Measurements from ENCODE around the gene MAP3K7. TPM values are rescaled to one million over a fixed set of nuclear protein-coding genes. Genes with fewer than 3 reads are reported as not detected.

MAP3K7 gene
- total and polyA plus RNA-seq, 2 experiments from 2014 or later: 33.2 to 47.1 TPM

GRCh38 chr6:90478789-90479602, 107.9 kb downstream of the MAP3K7 start:
- Histone ChIP-seq H3K27ac (ENCODE audit: low read depth) (no peak overlapping the region), H3K79me2 (replicated peaks; ENCODE audit: insufficient read depth) (no peaks in the 10 kb centered on the region), H3K9me2 (ENCODE audit: insufficient read depth) (no peaks in the 10 kb centered on the region; the same call in 1 of the 2 replicates), H3K27me3 (ENCODE audit: insufficient read depth) (no peaks in the 10 kb centered on the region), H3K36me3 (ENCODE audit: insufficient read depth) (no peaks in the 10 kb centered on the region), H3K4me2 (peak overlapping the region; percentile 29; the same call in 1 of the 2 replicates), H2AFZ (0 out of 2 replicates have a peak overlapping the region, but pooled peaks have one; percentile 8), H3F3A (replicated peaks; ENCODE audit: low read depth) (no peaks in the 10 kb centered on the region), H3K4me3 (no peak overlapping the region), H4K20me1 (replicated peaks; ENCODE audit: insufficient read depth) (no peaks in the 10 kb centered on the region), H3K4me1 (ENCODE audit: insufficient read depth) (peaks cover 21% of the 10 kb centered on the region)
- ATAC-seq (peak; percentile 95), DNase-seq (ENCODE audit: low spot score) (peak; percentile 94)
- Mint-ChIP-seq H3K36me3 (ENCODE audit: low read depth) (no peaks in the 10 kb centered on the region), H3K27ac (peak overlapping the region; percentile 53), H3K9me3 (no peaks in the 10 kb centered on the region), H3K4me1 (peaks cover 29% of the 10 kb centered on the region), H3K4me3 (no peak overlapping the region), H3K27me3 (ENCODE audit: insufficient read depth, low read depth, poor library complexity) (no peaks in the 10 kb centered on the region)
- TF ChIP-seq ETS1 (IDR thresholded peaks at IDR 0.05): no peak
- TF ChIP-seq STAT1 (IDR thresholded peaks at IDR 0.05; ENCODE audit: unreplicated experiment): no peak
- no peak for TF ChIP-seq ZNF114 (CRISPR knock-in tag; IDR thresholded peaks at IDR 0.05)
- no peak for TF ChIP-seq EZH2 (IDR thresholded peaks at IDR 0.05; ENCODE audit: low read depth, unreplicated experiment)
- TF ChIP-seq CTCF (conservative IDR thresholded peaks at IDR 0.05; ENCODE audit: low read depth in 2 of 2): peak; percentile 92 to 99
- TF ChIP-seq NANOG (IDR thresholded peaks at IDR 0.05; ENCODE audit: borderline replicate concordance): no peak
- peak; percentile 71 for TF ChIP-seq CREB1 (CRISPR knock-in tag; IDR thresholded peaks at IDR 0.05; ENCODE audit: low read depth)
- no peak for TF ChIP-seq JUNB (IDR thresholded peaks at IDR 0.05; ENCODE audit: unreplicated experiment)
- no peak for TF ChIP-seq EZH2phosphoT487 (IDR thresholded peaks at IDR 0.05; ENCODE audit: unreplicated experiment)

GRCh38 chr6:90478278-90478677, 108.6 kb downstream of the MAP3K7 start:
- no peak overlapping the region for H3K27ac Mint-ChIP-seq
- ATAC-seq: peak; percentile 78
- H3K4me1 Mint-ChIP-seq: peaks cover 29% of the 10 kb centered on the region
- TF ChIP-seq CREB1 (CRISPR knock-in tag; IDR thresholded peaks at IDR 0.05; ENCODE audit: low read depth) (no peak), NANOG (IDR thresholded peaks at IDR 0.05; ENCODE audit: borderline replicate concordance) (no peak), ZNF462 (CRISPR knock-in tag; IDR thresholded peaks at IDR 0.05) (0 out of 2 replicates have a peak, but pooled peaks have one; percentile 25), ZNF114 (CRISPR knock-in tag; IDR thresholded peaks at IDR 0.05) (0 out of 2 replicates have a peak, but pooled peaks have one; percentile 52)

More at GRCh38 chr6:90478278-90478677, 108.6 kb downstream of the MAP3K7 start:
- Histone ChIP-seq H3F3A (replicated peaks; ENCODE audit: low read depth) (no peaks in the 10 kb centered on the region), H3K27ac (ENCODE audit: low read depth) (no peak overlapping the region), H3K4me1 (ENCODE audit: insufficient read depth) (peaks cover 21% of the 10 kb centered on the region), H3K4me3 (no peak overlapping the region), H3K36me3 (ENCODE audit: insufficient read depth) (no peaks in the 10 kb centered on the region), H2AFZ (no peak overlapping the region), H3K27me3 (ENCODE audit: insufficient read depth) (no peaks in the 10 kb centered on the region), H4K20me1 (replicated peaks; ENCODE audit: insufficient read depth) (no peaks in the 10 kb centered on the region), H3K9me2 (ENCODE audit: insufficient read depth) (no peaks in the 10 kb centered on the region; the same call in 1 of the 2 replicates), H3K79me2 (replicated peaks; ENCODE audit: insufficient read depth) (no peaks in the 10 kb centered on the region), H3K4me2 (peak overlapping the region; percentile 29; the same call in 1 of the 2 replicates)
- DNase-seq (ENCODE audit: low spot score): peak; percentile 85
- Mint-ChIP-seq H3K9me3 (no peaks in the 10 kb centered on the region), H3K4me3 (no peak overlapping the region), H3K36me3 (ENCODE audit: low read depth) (no peaks in the 10 kb centered on the region), H3K27me3 (ENCODE audit: insufficient read depth, low read depth, poor library complexity) (no peaks in the 10 kb centered on the region)

Measured in GM23338 (cell line).